Parathyroid adenoma (tissue), 2 donors: Measurements from ENCODE around the gene NPC1L1.

Experiments
- H2AFZ ChIP-seq: fragments of 300-600 bp; sonication (generic); one replicate; pipeline ENCODE4 v1.7.0; 2017; ENCODE audit warnings: antibody characterized with exemption, mild to moderate bottlenecking
- H3K27ac ChIP-seq: fragments of 300-600 bp; sonication (generic); one replicate; pipeline ENCODE4 v1.7.0; 2017
- H3K27me3 ChIP-seq: fragments of 300-600 bp; sonication (generic); one replicate; pipeline ENCODE4 v1.7.0; 2017; ENCODE audit warnings: low read length; ENCODE audit not compliant: control insufficient read depth, insufficient read depth
- H3K36me3 ChIP-seq: fragments of 300-600 bp; sonication (generic); one replicate; pipeline ENCODE4 v1.7.0; 2017; ENCODE audit warnings: low read length; ENCODE audit not compliant: control insufficient read depth, insufficient read depth
- H3K4me1 ChIP-seq: fragments of 300-600 bp; sonication (generic); one replicate; pipeline ENCODE4 v1.7.0; 2017; ENCODE audit warnings: control low read depth
- H3K4me2 ChIP-seq: fragments of 300-600 bp; sonication (generic); one replicate; pipeline ENCODE4 v1.7.0; 2017; ENCODE audit warnings: low read length
- H3K4me3 ChIP-seq: fragments of 300-600 bp; sonication (generic); one replicate; pipeline ENCODE4 v1.7.0; 2017; ENCODE audit warnings: low read depth, low read length
- H3K79me2 ChIP-seq: fragments of 300-600 bp; sonication (generic); one replicate; pipeline ENCODE4 v1.7.0; 2017; ENCODE audit warnings: control low read depth
- H3K9ac ChIP-seq: fragments of 300-600 bp; sonication (generic); one replicate; pipeline ENCODE4 v1.7.0; 2017; ENCODE audit warnings: mild to moderate bottlenecking
- H3K9me3 ChIP-seq: fragments of 300-600 bp; sonication (generic); one replicate; pipeline ENCODE4 v1.7.0; 2017; ENCODE audit warnings: low read length; ENCODE audit not compliant: control insufficient read depth
- CTCF ChIP-seq: fragments of 300-600 bp; sonication (generic); IDR thresholded peaks from one replicate; pipeline ENCODE4 v1.7.0; 2017; ENCODE audit warnings: antibody characterized with exemption, mild to moderate bottlenecking
- donor health status: primary hyperparathyroidism.

Gene NPC1L1

GRCh38 chr7:44490351-44491200 lies 50.6 kb downstream of the NPC1L1 start, which contains the start of gene NUDCD3:
TSS of gene NUDCD3 (minus strand) at chr7:44490658. CDS start at chr7:44490600, 58 bp downstream.
- peak within 1 kb of the TSS; percentile 96 for H3K4me3 ChIP-seq
- no peaks in the 10 kb centered on the region for H3K27me3 ChIP-seq
- H3K9me3 ChIP-seq: no peaks in the 10 kb centered on the region
- H3K4me1 ChIP-seq: peaks cover 19% of the 10 kb centered on the region
- peak within 1 kb of the TSS; percentile 87 for H2AFZ ChIP-seq
- peak; percentile 30 for TF ChIP-seq CTCF
- H3K36me3 ChIP-seq: no peaks in the 10 kb centered on the region
- H3K27ac ChIP-seq: peak within 1 kb of the TSS; percentile 95
- H3K79me2 ChIP-seq: peaks cover 31% of the 10 kb centered on the region
- peak within 1 kb of the TSS; percentile 89 for H3K4me2 ChIP-seq
- peak within 1 kb of the TSS; percentile 67 for H3K9ac ChIP-seq

- H3K79me2 ChIP-seq: peaks cover 31% of the 10 kb centered on the region
- H3K4me2 ChIP-seq: peak overlapping the region; percentile 89
- peaks cover 20% of the 10 kb centered on the region for H3K4me1 ChIP-seq
- peak overlapping the region; percentile 95 for H3K27ac ChIP-seq
- H3K9ac ChIP-seq: peak overlapping the region; percentile 67
- H3K9me3 ChIP-seq: no peaks in the 10 kb centered on the region
- H2AFZ ChIP-seq: peak overlapping the region; percentile 87
- H3K27me3 ChIP-seq: no peaks in the 10 kb centered on the region
- no peaks in the 10 kb centered on the region for H3K36me3 ChIP-seq
- peak overlapping the region; percentile 96 for H3K4me3 ChIP-seq
- no peak for TF ChIP-seq CTCF
Measured at GRCh38 chr7:44489955-44490350, 51.2 kb downstream of the NPC1L1 start.

- Histone ChIP-seq H3K79me2 (peaks cover 40% of the 10 kb centered on the region), H3K27me3 (no peaks in the 10 kb centered on the region), H3K4me3 (peak overlapping the region; percentile 96), H2AFZ (no peak overlapping the region), H3K36me3 (no peaks in the 10 kb centered on the region), H3K27ac (no peak overlapping the region), H3K9ac (no peak overlapping the region), H3K4me2 (peak overlapping the region; percentile 89), H3K4me1 (peaks cover 20% of the 10 kb centered on the region), H3K9me3 (no peaks in the 10 kb centered on the region)
- no peak for TF ChIP-seq CTCF
Measured at GRCh38 chr7:44488955-44489354, 52.2 kb downstream of the NPC1L1 start.

GRCh38 chr7:44486693-44487092 lies 54.4 kb downstream of the NPC1L1 start:
- TF ChIP-seq CTCF: no peak
- H3K27ac ChIP-seq: no peak overlapping the region
- peaks cover 54% of the 10 kb centered on the region for H3K79me2 ChIP-seq
- H2AFZ ChIP-seq: no peak overlapping the region
- no peaks in the 10 kb centered on the region for H3K27me3 ChIP-seq
- no peak overlapping the region for H3K4me2 ChIP-seq
- no peak overlapping the region for H3K9ac ChIP-seq
- H3K4me1 ChIP-seq: peaks cover 20% of the 10 kb centered on the region
- no peaks in the 10 kb centered on the region for H3K9me3 ChIP-seq
- H3K4me3 ChIP-seq: no peak overlapping the region
- H3K36me3 ChIP-seq: no peaks in the 10 kb centered on the region
